Endothelial cell of umbilical vein (primary cell): Measurements from ENCODE around the gene ULBP2.
"Not testable (repeated sequence)": the region's sequence is repeated elsewhere in the genome, so short reads cannot be mapped to it uniquely, and the experiment has no call there.

Experiments used
- EZH2 ChIP-seq: IDR thresholded peaks from 2 replicates; pipeline ENCODE4 v1.6.1; 2012; ENCODE audit warnings: borderline replicate concordance, low read depth, mild to moderate bottlenecking, moderate library complexity, low read length, inconsistent platforms; ENCODE audit not compliant: severe bottlenecking
- FOS ChIP-seq: IDR thresholded peaks from 2 replicates; pipeline ENCODE4 v1.6.1; 2011; ENCODE audit warnings: mild to moderate bottlenecking, low read length, moderate library complexity, borderline replicate concordance; ENCODE audit not compliant: insufficient read depth
- GATA2 ChIP-seq: IDR thresholded peaks from 2 replicates; pipeline ENCODE4 v1.7.0; 2011; ENCODE audit warnings: low read depth, mild to moderate bottlenecking, moderate library complexity, mixed read lengths, low read length; ENCODE audit not compliant: insufficient read length, insufficient read depth
- JUN ChIP-seq: IDR thresholded peaks from 2 replicates; pipeline ENCODE4 v1.6.1; 2011; ENCODE audit warnings: borderline replicate concordance, low read depth; ENCODE audit not compliant: insufficient read length, insufficient read depth
- MYC ChIP-seq: IDR thresholded peaks from one replicate; pipeline ENCODE4 v1.6.1; 2011; ENCODE audit warnings: mild to moderate bottlenecking, low read depth, low read length
- POLR2A ChIP-seq: IDR thresholded peaks from 2 replicates; pipeline ENCODE4 v1.6.1; 2012; ENCODE audit warnings: low read depth, mild to moderate bottlenecking, control low read depth, low read length
- POLR2AphosphoS5 ChIP-seq: IDR thresholded peaks from 2 replicates; pipeline ENCODE4 v1.6.1; 2012; ENCODE audit warnings: low read depth, mild to moderate bottlenecking, control low read depth, low read length, moderate library complexity; ENCODE audit not compliant: insufficient read depth
- TF ChIP-seq, protein P1 (sequence below), 2 donors: IDR thresholded peaks; 1 replicate in 1 of 2; 2 replicates in 1 of 2; pipeline ENCODE4 v1.5.1; 2011; ENCODE audit warnings: low read length in 2 of 2, mild to moderate bottlenecking in 2 of 2, moderate library complexity in 2 of 2, control low read depth in 1 of 2, inconsistent platforms in 1 of 2, low read depth in 1 of 2; ENCODE audit not compliant: insufficient read depth in 1 of 2; ENCODE audit errors: extremely low read depth in 1 of 2
- TF ChIP-seq, protein P2 (sequence below): IDR thresholded peaks from 2 replicates; pipeline ENCODE4 v1.6.1; 2011; ENCODE audit not compliant: insufficient read depth, insufficient read length

DNA sequence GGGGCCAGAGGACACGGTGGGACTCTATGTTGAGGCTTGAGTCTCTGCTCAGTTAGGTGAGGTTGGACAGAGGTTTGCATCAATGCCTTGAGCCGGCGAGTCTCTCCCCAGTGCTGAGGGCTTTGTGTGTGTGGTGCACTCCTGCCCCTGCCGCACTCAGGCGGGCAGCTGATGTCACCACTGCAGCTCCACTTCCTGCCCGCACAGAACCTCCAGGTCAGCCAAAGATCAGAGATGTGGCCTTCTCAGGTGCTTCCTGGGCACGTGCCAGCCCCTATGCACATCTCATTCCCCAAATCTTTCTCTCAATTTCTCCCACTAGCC is 49.6 kb downstream of the ULBP2 start:
- TF ChIP-seq, protein P1, sequence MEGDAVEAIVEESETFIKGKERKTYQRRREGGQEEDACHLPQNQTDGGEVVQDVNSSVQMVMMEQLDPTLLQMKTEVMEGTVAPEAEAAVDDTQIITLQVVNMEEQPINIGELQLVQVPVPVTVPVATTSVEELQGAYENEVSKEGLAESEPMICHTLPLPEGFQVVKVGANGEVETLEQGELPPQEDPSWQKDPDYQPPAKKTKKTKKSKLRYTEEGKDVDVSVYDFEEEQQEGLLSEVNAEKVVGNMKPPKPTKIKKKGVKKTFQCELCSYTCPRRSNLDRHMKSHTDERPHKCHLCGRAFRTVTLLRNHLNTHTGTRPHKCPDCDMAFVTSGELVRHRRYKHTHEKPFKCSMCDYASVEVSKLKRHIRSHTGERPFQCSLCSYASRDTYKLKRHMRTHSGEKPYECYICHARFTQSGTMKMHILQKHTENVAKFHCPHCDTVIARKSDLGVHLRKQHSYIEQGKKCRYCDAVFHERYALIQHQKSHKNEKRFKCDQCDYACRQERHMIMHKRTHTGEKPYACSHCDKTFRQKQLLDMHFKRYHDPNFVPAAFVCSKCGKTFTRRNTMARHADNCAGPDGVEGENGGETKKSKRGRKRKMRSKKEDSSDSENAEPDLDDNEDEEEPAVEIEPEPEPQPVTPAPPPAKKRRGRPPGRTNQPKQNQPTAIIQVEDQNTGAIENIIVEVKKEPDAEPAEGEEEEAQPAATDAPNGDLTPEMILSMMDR (IDR thresholded peaks at IDR 0.05; ENCODE audit: extremely low read depth in 1 of 2, insufficient read depth in 1 of 2, low read depth in 1 of 2, low read length in 2 of 2), result not testable (repeated sequence)
- TF ChIP-seq FOS, POLR2A, MYC, POLR2AphosphoS5, GATA2, EZH2, JUN: not testable (repeated sequence)
- TF ChIP-seq, protein P2, sequence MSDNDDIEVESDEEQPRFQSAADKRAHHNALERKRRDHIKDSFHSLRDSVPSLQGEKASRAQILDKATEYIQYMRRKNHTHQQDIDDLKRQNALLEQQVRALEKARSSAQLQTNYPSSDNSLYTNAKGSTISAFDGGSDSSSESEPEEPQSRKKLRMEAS, result not testable (repeated sequence)
